K562 (cell line): Measurements from ENCODE around the gene SH3BGRL2. TPM values are rescaled to one million over a fixed set of nuclear protein-coding genes. Genes with fewer than 3 reads are reported as not detected.

Experiments used
- ATAC-seq: fragments of 200-7000 bp; cut with Tn5 transposase; 3 replicates; pipeline ENCODE4 v1.9.1; 2020; ENCODE audit warnings: moderate library complexity
- BruUV-seq: library from RNA; stranded (reverse); fragments of 400-500 nt; replicated peaks from 2 replicates; lab custom pipeline; 2021; lab: Mats Ljungman, UMichigan
- CTCF ChIA-PET: fragments of 300-600 bp; formaldehyde crosslinking; extraction: SDS; loops from one replicate; lab custom pipeline; 2021; ENCODE audit warnings: low intra/inter-chr PET ratio; lab: Yijun Ruan, JAX
- POLR2A ChIA-PET: fragments of 300-600, 350-650 bp; sonication (Branson Sonifier 250); formaldehyde crosslinking; extraction: SDS; loops from one replicate; lab custom pipeline; 2021; ENCODE audit warnings: antibody characterized with exemption, inconsistent platforms; lab: Yijun Ruan, JAX
- DNase-seq, 4 experiments: peaks; one replicate each; pipeline versions ENCODE4 v3.0.0 to v3.0.0-alpha.2; 2011 to 2018; ENCODE audit warnings: low spot score in 3 of 4, mixed read lengths in 3 of 4; ENCODE audit errors: extremely low read depth in 1 of 4
- FAIRE-seq: peaks from 2 replicates; lab custom pipeline; 2011; peaks lifted over from hg19 to GRCh38; lab: Jason Lieb, UNC
- H2AFZ ChIP-seq: 2 replicates; pipeline ENCODE4 v1.6.0; 2011; ENCODE audit warnings: low read depth, low read length, control low read depth, inconsistent platforms
- H3K27ac ChIP-seq: fragments of 200-600 bp; 3 replicates; pipeline ENCODE4 v1.8.0; 2011; ENCODE audit warnings: low read depth, mild to moderate bottlenecking, control low read depth, inconsistent platforms, low read length, moderate library complexity, mixed read lengths; ENCODE audit errors: extremely low read depth
- H3K27me3 ChIP-seq, 2 experiments: fragments of 300-600 bp in 1 of 2; 2 replicates in 1 of 2; 3 replicates in 1 of 2; pipeline versions ENCODE4 v1.6.0 to v1.8.0; 2011; ENCODE audit warnings: inconsistent platforms in 2 of 2, low read length in 2 of 2, mild to moderate bottlenecking in 1 of 2, mixed read lengths in 1 of 2, moderate library complexity in 1 of 2; ENCODE audit not compliant: control insufficient read depth in 2 of 2, insufficient read depth in 2 of 2
- H3K36me3 ChIP-seq: fragments of 300-600 bp; 3 replicates; pipeline ENCODE4 v1.8.0; 2011; ENCODE audit warnings: mild to moderate bottlenecking, low read length, inconsistent platforms; ENCODE audit not compliant: control insufficient read depth, insufficient read depth
- H3K4me1 ChIP-seq, 2 experiments: fragments of 200-600 bp in 1 of 2; replicated peaks in 1 of 2; 2 replicates in 1 of 2; 3 replicates in 1 of 2; pipeline versions ENCODE4 v1.5.1 to v1.8.0; 2011; ENCODE audit warnings: inconsistent platforms in 2 of 2, low read length in 2 of 2, mild to moderate bottlenecking in 1 of 2, mixed read lengths in 1 of 2, moderate library complexity in 1 of 2; ENCODE audit not compliant: control insufficient read depth in 2 of 2, insufficient read depth in 2 of 2
- H3K4me2 ChIP-seq: 2 replicates; pipeline ENCODE4 v1.6.1; 2011; ENCODE audit warnings: low read length, control low read depth, inconsistent platforms, mixed read lengths; ENCODE audit not compliant: insufficient read depth
- H3K4me3 ChIP-seq: fragments of 200-600 bp; sonication (generic), shearing (Covaris generic); 2 replicates; pipeline ENCODE4 v1.5.1; 2016; ENCODE audit warnings: control low read depth, inconsistent platforms
- H3K79me2 ChIP-seq: fragments of 200-600 bp; 3 replicates; pipeline ENCODE4 v1.8.0; 2011; ENCODE audit warnings: low read length, inconsistent platforms; ENCODE audit not compliant: control insufficient read depth, insufficient read depth
- H3K9ac ChIP-seq, 2 experiments: 2 replicates each; pipeline versions ENCODE4 v1.6.0 to v1.6.1; 2011; ENCODE audit warnings: low read depth in 2 of 2, low read length in 2 of 2, control low read depth in 1 of 2, inconsistent platforms in 1 of 2, mild to moderate bottlenecking in 1 of 2, mixed read lengths in 1 of 2; ENCODE audit not compliant: insufficient read depth in 1 of 2
- H3K9me1 ChIP-seq: one replicate; pipeline ENCODE4 v1.6.0; 2011; ENCODE audit warnings: inconsistent platforms, mild to moderate bottlenecking, low read length, moderate library complexity; ENCODE audit not compliant: control insufficient read depth, insufficient read depth
- H3K9me3 ChIP-seq: replicated peaks from 2 replicates; pipeline ENCODE4 v1.5.1; 2011; ENCODE audit warnings: low read depth, low read length, inconsistent platforms; ENCODE audit not compliant: control insufficient read depth, insufficient read depth
- H4K20me1 ChIP-seq: replicated peaks from 2 replicates; pipeline ENCODE4 v1.6.1; 2011; ENCODE audit warnings: low read length, inconsistent platforms, mixed read lengths; ENCODE audit not compliant: control insufficient read depth, insufficient read depth
- NR0B1 ChIP-seq: fragments of 450-650 bp; IDR thresholded peaks from one replicate; pipeline ENCODE4 v1.6.1; 2018; ENCODE audit warnings: mild to moderate bottlenecking, moderate library complexity; ENCODE audit not compliant: partially characterized antibody
- RFX7 ChIP-seq: fragments of 250-450 bp; sonication (Bioruptor Pico); IDR thresholded peaks from 2 replicates; pipeline ENCODE4 v1.5.1; 2021; ENCODE audit warnings: mild to moderate bottlenecking
- SP2 ChIP-seq: IDR thresholded peaks from 2 replicates; pipeline ENCODE4 v1.6.1; 2011; ENCODE audit warnings: mild to moderate bottlenecking, low read depth, low read length, moderate library complexity; ENCODE audit not compliant: poor library complexity, severe bottlenecking; ENCODE audit errors: extremely low read depth
- ZBTB49 ChIP-seq: sonication (generic); formaldehyde crosslinking; IDR thresholded peaks from 2 replicates; pipeline ENCODE4 v1.8.0; 2022; ENCODE audit warnings: missing genetic modification reagents, mild to moderate bottlenecking, borderline replicate concordance
- ZNF696 ChIP-seq: fragments of 250-450 bp; sonication (Bioruptor Pico); conservative IDR thresholded peaks from 2 replicates; pipeline ENCODE4 v1.4.0; 2020; ENCODE audit warnings: mild to moderate bottlenecking, moderate library complexity
- ZNF764 ChIP-seq: fragments of 250-450 bp; sonication (Bioruptor Pico); IDR thresholded peaks from 2 replicates; pipeline ENCODE4 v1.4.0; 2020; ENCODE audit warnings: low read depth, mild to moderate bottlenecking, moderate library complexity
- ZSCAN32 ChIP-seq: fragments of 450-650 bp; formaldehyde crosslinking; IDR thresholded peaks from 2 replicates; pipeline ENCODE4 v1.4.0; 2020; ENCODE audit warnings: mild to moderate bottlenecking, moderate library complexity
- WGBS: fragments of 100-300 bp; shearing (Covaris generic); methylation state at CpG from one replicate; pipeline ENCODE4 v1.1.6; 2016; ENCODE audit warnings: low coverage, mixed read lengths; ENCODE audit not compliant: insufficient coverage; ENCODE audit errors: missing lambda C conversion rate; 5-methylcytosine and 5-hydroxymethylcytosine counted together
- in situ Hi-C: fragments of 300-500 bp; cut with MboI; formaldehyde crosslinking; loops from 4 replicates; pipeline ENCODE4 v1.15.0; 2018; ENCODE audit warnings: inconsistent platforms, mixed read lengths
- intact Hi-C: fragments of 100-400 bp; cut with micrococcal nuclease; formaldehyde crosslinking; loops from 2 replicates; pipeline ENCODE4 v1.14.2; 2022
- polyA plus RNA-seq, 8 experiments: library from polyadenylated mRNA; depleted of rRNA in 4 of 8; stranded (reverse) in 5 of 8; unstranded in 3 of 8; fragments of >200 nt; fragmentation: Nextera tagmentation in 2 of 8; fragmentation: Illumina TruSeq in 1 of 8; extraction: Ambion mirVana in 2 of 8; extraction: Trizol in 1 of 8; gene quantifications; 2 replicates each; pipeline versions ENCODE4 v1.2.1 to v1.2.3, GENCODE V29; 2011 to 2014; ENCODE audit warnings: inconsistent platforms in 1 of 8, missing spikeins in 1 of 8
- total RNA-seq, 7 experiments: library from RNA; depleted of rRNA in 6 of 7; stranded (reverse); fragments of >200 nt in 6 of 7; fragmentation: Illumina TruSeq in 2 of 7; extraction: Trizol in 2 of 7; gene quantifications; 2 replicates each; pipeline versions ENCODE4 v1.2.1 to v1.2.3, GENCODE V29; 2011 to 2021; ENCODE audit warnings: low replicate concordance in 1 of 7
- TF ChIP-seq, protein P1 (sequence below): fragments of 250-450 bp; sonication (Bioruptor Pico); IDR thresholded peaks from 2 replicates; pipeline ENCODE4 v1.4.0; 2020; ENCODE audit warnings: mild to moderate bottlenecking, moderate library complexity
- TF ChIP-seq, protein P2 (sequence below): sonication (generic); formaldehyde crosslinking; IDR thresholded peaks from 2 replicates; pipeline ENCODE4 v1.8.0; 2022; ENCODE audit warnings: mild to moderate bottlenecking, missing genetic modification reagents

The SH3BGRL2 gene
- total and polyA plus RNA-seq, 9 of the 15 experiments (the other 6 are each of a cell fraction or from before 2014, with no cell fraction given), result 4.4 to 12.1 (median 7.3) TPM

DNA sequence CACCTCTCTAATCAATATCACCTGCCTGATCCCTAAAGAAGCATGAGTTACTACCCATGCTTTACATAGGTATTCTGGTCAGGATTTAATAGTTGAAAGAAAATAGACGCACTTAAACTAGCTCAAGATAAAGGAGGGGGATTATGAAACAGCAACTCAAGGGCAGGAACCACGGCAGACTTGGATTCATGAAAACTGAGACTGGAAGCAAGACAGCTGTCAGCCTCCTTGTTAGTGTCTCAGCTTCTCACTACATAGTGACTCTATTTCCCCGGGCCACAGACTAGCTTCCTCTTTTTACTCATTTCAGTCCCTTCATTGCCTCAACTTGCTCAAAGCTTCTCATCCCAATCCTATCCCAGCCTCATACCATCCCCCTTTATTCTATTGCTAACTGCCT, 4.3 kb upstream of the SH3BGRL2 start:
- ATAC-seq, result no peak
- no peak for FAIRE-seq
- WGBS, result 41% methylated on average over 3 of the region's 3 CpGs
- TF ChIP-seq SP2 (no peak), ZBTB49 (CRISPR knock-in tag) (no peak), ZNF696 (no peak), ZNF764 (no peak), ZSCAN32 (CRISPR knock-in tag) (no peak), NR0B1 (no peak), RFX7 (CRISPR knock-in tag) (no peak)
- TF ChIP-seq, protein P1, sequence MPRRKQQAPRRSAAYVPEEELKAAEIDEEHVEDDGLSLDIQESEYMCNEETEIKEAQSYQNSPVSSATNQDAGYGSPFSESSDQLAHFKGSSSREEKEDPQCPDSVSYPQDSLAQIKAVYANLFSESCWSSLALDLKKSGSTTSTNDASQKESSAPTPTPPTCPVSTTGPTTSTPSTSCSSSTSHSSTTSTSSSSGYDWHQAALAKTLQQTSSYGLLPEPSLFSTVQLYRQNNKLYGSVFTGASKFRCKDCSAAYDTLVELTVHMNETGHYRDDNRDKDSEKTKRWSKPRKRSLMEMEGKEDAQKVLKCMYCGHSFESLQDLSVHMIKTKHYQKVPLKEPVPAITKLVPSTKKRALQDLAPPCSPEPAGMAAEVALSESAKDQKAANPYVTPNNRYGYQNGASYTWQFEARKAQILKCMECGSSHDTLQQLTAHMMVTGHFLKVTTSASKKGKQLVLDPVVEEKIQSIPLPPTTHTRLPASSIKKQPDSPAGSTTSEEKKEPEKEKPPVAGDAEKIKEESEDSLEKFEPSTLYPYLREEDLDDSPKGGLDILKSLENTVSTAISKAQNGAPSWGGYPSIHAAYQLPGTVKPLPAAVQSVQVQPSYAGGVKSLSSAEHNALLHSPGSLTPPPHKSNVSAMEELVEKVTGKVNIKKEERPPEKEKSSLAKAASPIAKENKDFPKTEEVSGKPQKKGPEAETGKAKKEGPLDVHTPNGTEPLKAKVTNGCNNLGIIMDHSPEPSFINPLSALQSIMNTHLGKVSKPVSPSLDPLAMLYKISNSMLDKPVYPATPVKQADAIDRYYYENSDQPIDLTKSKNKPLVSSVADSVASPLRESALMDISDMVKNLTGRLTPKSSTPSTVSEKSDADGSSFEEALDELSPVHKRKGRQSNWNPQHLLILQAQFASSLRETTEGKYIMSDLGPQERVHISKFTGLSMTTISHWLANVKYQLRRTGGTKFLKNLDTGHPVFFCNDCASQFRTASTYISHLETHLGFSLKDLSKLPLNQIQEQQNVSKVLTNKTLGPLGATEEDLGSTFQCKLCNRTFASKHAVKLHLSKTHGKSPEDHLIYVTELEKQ, result no peak
- TF ChIP-seq, protein P2, sequence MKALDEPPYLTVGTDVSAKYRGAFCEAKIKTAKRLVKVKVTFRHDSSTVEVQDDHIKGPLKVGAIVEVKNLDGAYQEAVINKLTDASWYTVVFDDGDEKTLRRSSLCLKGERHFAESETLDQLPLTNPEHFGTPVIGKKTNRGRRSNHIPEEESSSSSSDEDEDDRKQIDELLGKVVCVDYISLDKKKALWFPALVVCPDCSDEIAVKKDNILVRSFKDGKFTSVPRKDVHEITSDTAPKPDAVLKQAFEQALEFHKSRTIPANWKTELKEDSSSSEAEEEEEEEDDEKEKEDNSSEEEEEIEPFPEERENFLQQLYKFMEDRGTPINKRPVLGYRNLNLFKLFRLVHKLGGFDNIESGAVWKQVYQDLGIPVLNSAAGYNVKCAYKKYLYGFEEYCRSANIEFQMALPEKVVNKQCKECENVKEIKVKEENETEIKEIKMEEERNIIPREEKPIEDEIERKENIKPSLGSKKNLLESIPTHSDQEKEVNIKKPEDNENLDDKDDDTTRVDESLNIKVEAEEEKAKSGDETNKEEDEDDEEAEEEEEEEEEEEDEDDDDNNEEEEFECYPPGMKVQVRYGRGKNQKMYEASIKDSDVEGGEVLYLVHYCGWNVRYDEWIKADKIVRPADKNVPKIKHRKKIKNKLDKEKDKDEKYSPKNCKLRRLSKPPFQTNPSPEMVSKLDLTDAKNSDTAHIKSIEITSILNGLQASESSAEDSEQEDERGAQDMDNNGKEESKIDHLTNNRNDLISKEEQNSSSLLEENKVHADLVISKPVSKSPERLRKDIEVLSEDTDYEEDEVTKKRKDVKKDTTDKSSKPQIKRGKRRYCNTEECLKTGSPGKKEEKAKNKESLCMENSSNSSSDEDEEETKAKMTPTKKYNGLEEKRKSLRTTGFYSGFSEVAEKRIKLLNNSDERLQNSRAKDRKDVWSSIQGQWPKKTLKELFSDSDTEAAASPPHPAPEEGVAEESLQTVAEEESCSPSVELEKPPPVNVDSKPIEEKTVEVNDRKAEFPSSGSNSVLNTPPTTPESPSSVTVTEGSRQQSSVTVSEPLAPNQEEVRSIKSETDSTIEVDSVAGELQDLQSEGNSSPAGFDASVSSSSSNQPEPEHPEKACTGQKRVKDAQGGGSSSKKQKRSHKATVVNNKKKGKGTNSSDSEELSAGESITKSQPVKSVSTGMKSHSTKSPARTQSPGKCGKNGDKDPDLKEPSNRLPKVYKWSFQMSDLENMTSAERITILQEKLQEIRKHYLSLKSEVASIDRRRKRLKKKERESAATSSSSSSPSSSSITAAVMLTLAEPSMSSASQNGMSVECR (CRISPR knock-in tag), result no peak

More for the DNA sequence above, 4.3 kb upstream of the SH3BGRL2 start:
- Histone ChIP-seq H3K4me2 (no peak overlapping the region), H3K4me3 (no peak overlapping the region), H3K9me3 (no peaks in the 10 kb centered on the region), H3K27ac (no peak overlapping the region), H2AFZ (no peak overlapping the region), H3K27me3 (no peaks in the 10 kb centered on the region), H3K36me3 (no peaks in the 10 kb centered on the region), H3K9ac (no peak overlapping the region), H3K4me1 (peaks cover 10 to 14% of the 10 kb centered on the region in 2 experiments; a peak in 4 of 5 replicates), H3K79me2 (peaks cover 4% of the 10 kb centered on the region; the same call in 2 of the 3 replicates), H3K9me1 (no peaks in the 10 kb centered on the region), H4K20me1 (no peaks in the 10 kb centered on the region)
- BruUV-seq, result no TSS peak
- POLR2A ChIA-PET, result interaction anchor here (1.3 to 1.4 kb wide), 3 partner anchors 14 to 28 kb away, joined by 3 to 5 read pairs (median 4); no protein-coding TSS in a partner anchor
- CTCF ChIA-PET, result no interaction called here
- DNase-seq, result no peak
- in situ Hi-C loops (no loop called here), intact Hi-C loops (no loop called here)
